ENCODE data around the gene MGAT5B.
"Not testable (repeated sequence)": the region's sequence is repeated elsewhere in the genome, so short reads cannot be mapped to it uniquely, and the experiment has no call there.

The MGAT5B gene

DNA sequence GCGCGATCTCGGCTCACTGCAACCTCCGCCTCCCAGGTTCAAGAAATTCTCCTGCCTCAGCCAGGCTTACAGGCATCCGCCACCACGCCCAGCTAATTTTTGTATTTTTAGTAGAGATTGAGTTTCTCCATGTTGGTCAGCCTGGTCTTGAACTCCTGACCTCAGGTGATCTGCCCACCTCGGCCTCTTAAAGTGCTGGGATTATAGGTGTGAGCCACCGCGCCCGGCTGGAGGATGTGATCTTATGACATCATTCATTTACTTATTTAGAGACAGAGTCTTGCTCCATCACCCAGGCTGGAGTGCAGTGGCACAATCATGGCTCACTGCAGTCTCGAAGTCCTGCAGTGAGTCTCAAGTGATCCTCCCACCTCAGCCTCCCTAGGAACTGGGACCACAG lies 19.0 kb upstream of the MGAT5B start:
- not testable (repeated sequence) for DNase-seq

DNA sequence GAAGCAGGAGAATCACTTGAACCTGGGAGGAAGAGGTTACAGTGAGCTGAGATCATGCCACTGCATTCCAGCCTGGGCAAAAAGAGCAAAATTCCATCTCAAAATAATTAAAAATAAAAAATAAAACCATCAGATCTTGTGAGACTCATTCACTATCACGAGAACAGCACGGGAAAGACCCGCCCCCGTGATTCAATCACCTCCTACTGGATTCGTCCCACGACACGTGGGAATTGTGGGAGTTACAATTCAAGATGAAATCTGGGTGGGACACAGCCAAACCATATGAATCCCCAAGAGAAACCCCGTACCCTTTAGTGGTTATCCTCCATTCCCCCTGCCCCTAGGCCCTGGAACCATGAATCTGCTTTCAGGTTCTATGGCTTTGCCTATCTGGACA lies 15.4 kb upstream of the MGAT5B start:
- DNase-seq = no peak

DNA sequence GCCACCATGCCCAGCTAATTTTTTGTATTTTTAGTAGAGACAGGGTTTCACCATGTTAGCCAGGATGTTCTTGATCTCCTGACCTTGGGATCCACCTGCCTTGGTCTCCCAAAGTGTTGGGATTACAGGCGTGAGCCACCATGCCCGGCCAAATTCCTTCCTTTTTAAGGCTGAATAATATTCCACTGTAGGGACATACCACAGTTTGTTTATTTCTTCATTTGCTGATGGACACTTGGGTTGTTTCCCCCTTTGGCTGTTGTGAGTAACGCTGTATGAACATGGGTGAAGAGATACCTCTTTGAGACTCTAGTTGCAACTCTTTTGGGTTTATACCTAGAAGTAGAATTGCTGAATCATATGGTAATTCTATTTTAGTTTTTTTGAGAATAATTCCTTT lies 13.1 kb upstream of the MGAT5B start:
- DNase-seq = no peak

DNA sequence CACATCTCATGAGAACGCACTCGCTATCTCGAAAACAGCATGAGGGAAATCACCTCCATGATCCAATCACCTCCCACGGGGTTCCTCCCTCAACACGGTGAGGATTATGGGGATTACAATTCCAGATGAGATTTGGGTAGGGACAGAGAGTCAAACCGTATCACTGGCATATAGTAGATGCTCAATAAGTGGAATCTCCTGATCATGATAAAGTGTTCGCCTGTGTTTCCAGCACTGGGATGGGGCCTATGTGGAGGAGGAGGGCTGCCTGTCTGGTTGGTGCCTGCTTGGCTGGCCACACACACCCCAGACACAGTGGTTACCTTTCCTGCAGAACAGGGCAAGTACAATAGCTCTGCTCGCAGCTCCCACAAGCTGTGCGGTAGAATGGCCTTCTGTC lies 6.1 kb upstream of the MGAT5B start:
- DNase-seq = no peak

DNA sequence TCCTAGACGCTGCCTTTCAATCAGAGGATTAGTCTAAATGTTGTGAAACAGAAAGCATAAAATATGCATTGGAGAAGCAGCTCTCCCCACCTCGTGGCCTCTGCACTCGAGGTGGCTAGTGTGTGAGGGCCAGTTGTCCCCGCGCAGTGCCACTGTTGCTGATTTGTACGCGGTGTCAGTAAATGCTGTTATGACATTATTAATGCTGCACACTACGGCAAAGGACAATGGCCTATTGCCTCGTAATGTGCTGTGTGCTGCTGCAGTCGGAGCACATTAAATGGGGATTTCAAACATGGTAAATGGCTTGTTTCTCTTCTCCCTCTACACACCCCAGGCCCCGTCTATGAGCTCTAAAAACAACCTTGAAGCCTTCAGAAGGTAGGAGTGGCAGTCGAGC lies 5.7 kb upstream of the MGAT5B start:
- no peak for DNase-seq

DNA sequence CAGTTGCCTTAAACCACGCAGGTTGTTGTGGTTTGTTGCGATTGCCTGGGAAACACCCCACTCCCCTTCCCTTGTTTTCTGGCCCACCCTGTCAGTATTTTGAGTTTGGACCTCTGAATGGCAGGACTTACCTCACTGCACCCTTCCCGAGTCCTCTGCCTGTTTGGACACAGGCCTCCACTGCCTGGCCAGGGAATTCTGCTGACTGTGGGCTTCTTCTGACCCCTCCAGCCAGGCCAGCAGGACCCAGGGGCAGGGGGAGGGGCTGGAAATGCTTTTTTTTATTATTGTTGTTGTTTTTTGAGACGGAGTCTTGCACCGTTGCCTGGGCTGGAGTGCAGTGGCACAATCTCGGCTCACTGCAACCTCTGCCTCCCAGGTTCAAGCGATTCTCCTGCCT lies 4.2 kb upstream of the MGAT5B start:
- no peak for DNase-seq

DNA sequence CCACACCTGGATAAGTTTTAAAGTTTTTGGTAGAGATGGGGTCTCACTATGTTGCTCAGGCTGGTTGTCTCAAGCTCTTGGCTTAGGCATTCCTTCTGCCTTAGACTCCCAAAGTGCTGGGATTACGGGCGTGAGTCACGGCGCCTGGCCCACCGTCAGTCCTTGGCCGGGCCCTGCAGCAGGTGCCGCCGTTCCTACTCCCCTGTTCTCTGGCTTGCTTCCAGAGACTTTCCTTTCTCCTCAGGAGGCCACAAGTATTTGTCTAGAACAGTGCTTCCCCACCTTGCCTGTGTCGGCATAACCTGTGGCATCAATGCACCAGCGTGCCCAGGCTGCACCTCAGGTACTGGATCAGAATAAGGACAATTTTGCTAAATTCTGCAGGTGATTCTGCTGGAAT lies 3.0 kb upstream of the MGAT5B start:
- no peak for DNase-seq

DNA sequence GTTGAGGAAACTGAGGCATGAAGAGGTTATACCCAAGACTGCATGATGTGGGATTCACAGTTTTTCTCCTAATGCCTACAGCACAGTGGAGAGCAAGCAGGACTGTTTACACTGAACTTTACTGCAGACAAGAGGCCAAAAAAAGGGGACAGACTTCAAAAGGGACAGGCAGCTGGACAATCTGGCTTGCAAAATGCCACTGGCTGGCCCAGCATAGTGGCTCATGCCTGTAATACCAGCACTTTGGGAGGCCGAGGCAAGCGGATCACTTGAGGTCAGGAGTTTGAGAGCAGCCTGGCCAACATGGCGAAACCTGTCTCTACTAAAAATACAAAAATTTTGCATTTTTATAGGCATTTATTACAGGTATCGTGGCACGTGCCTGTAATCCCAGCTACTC lies 2.0 kb upstream of the MGAT5B start:
- DNase-seq = no peak

DNA sequence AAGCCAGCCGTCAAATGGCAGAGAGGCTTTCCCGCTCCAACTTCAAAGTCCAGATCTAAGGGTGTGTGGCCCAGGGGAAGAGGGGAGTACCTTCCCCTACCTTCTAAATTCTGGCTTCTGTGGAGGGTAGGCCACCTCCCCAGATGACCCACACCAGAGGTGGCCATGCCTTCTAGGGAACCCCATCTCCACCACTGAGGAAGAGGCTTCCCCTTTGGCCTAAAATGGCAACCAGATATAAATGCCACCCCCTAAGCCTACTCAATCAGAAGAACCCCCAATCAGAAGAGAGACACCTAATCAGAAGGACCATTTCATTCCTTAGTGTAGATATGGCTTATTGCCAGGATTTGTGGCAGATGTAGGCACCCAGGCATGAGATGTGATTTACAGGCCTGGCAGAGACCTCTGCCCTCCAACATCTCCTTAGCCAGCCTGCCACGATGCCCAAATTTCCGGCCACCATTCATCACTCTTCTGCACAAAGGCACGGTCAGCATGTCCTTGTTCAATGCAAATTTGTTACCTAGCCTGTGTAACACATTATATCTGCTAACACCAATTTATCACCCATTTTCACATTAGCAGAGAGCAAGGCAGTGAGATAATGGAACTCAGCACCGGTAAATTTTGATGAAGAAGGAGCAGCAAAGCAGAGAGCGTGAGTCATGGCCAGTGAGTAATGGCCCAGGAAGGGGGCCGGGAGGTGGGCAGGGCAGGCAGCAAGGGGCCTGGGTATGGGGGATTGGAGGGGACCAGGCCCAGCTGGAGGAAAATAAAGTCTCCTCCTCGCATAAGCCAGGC lies 1.2 kb upstream of the MGAT5B start:
- no peak for DNase-seq

DNA sequence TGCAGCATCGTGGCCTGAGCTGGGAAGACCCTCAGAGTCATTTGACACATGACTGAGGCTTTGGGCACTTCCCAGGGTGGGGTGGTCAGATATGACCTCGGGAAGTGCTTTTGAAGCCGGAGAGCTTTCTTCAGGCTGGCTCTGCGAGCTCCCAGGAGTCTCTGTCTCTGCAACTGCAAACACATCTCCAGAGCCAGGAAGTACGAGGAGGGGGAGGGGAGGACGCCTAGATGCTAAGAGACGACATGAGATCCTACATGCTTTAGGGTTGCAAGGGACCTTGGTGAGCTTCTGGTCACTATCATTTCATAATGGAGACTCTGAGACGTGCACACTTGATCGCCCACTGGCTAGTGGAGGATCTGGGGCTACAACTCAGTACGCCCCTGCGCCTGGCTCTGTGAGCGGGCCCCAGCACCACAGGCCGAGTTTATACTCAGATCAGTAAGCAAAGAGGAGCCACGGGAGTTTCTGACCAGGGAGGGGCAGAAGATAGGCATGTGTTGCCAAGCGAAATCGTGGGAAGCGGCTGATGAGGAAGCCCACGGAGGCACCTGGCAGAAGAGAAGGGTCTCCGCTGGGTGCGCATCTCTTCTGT lies 527 bp upstream of the MGAT5B start:
- no peak for DNase-seq

DNA sequence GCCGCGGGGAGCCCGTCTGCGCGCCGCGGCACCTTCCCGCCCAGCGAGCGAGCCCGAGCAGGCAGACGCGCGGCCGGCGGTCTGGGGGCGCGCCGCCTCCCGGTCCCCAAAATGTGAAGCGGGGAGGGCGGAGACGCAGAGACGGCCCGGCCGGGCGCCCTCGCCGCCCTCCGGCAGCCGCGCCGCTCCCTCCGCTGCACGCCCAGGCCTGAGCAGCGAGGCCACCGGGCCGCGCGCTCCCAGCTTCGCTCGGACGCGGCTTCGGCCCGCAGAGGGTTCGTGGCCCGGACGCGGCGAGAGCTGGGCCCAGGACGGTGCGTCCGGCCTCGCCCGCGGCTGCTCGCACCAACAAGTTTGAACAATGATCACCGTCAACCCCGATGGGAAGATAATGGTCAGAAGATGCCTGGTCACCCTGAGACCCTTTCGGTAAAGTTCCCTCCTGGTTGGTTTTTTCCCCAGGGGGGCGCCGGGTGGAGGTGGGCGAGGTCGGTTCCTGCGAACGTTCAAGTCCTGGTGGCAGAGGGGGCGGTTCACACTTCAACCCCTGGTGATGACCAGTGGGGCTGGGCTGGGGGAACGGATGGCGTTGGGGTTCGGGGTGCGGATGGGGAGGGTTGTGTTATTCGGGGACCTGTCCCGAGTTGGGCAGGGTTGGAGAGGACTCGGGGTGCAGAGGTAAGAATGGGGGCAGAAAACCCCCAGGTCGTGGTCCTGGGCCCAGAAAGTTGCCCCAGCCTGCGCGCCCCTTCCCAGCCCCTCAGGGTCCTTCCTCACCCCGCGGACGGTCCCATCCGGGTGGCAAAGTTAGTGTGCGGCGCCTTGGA lies 678 bp downstream of the MGAT5B start:
- DNase-seq = no peak

DNA sequence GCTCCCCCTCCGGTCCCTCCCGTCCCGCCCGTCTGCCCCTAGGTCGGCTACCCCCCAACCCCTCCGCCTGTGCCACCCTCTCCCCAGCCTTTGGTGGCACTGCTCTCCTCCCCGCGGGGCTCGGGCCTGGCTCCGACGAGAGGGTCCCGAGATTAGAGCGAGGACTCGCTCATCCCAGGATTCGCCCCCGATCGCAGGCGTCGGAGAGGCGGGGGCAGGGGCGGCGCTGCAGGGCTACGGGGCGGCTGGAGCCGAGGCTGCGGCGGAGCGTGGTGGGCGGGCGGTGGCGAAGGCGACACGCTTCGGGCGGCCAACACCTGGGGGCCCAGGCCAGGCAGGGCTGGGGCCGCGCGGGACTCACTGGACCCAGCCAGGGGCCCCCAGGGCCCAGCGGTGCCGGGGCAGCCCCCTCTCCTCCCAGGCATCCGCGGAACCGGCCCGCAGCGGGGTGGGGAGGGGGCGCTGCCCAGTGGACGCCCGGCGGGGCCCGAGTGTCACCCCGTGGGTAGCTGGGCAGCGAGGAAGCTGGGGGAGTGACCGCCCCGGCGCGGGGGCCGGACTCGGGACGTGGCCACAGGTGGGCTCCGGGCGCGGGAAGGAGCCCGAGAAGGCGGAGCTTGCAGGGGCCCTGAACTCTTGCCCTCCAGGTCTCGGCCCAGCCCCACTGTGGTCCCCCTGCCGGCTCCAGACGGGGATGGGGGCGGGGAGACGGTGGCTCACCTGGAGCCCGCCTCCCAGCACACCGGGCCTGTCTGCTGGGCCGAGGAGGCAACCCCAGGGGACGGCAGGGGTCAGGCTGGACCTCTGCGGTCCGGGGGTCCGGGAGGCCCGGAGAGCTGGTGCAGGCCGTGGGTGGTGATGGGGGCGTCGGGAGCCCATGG lies 1.5 kb downstream of the MGAT5B start:
- no peak for DNase-seq

DNA sequence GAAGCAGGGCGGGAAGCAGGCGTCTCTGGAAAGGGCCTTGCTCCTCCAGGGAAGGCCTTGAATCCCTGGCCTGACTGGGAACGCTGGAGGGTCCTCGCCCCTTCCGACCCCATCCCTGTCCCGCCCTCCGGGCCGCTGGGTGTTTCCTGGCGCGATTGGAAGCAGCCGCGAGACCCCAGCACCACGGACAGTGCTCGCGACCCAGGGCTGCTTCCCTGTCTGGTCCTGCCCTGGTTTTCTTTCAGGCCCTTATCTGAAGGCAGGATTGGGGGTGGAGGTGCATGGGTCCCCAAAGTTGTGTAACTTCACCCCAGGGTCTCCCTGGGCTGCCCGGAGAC lies 2.1 kb downstream of the MGAT5B start:
- DNase-seq = no peak

DNA sequence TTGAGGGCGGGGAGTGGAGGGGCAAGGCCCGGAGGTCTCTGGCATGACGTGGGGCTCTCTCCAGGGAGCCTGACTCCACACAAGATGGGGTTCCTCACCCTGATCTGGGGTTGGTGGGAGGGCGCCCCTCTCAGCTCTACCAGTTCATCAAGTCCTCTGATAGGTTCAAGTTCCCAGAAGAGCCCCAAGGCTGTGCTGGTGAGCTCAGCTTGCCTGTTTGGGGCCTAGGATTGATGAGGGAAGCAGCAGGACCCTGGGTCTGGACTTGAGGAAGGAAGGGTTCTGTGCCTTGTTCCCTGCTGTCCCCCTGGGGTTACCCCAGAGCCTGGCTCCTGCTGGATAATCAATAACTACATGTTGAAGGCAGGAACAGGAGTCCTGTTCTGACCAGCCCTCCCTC lies 3.5 kb downstream of the MGAT5B start:
- no peak for DNase-seq

DNA sequence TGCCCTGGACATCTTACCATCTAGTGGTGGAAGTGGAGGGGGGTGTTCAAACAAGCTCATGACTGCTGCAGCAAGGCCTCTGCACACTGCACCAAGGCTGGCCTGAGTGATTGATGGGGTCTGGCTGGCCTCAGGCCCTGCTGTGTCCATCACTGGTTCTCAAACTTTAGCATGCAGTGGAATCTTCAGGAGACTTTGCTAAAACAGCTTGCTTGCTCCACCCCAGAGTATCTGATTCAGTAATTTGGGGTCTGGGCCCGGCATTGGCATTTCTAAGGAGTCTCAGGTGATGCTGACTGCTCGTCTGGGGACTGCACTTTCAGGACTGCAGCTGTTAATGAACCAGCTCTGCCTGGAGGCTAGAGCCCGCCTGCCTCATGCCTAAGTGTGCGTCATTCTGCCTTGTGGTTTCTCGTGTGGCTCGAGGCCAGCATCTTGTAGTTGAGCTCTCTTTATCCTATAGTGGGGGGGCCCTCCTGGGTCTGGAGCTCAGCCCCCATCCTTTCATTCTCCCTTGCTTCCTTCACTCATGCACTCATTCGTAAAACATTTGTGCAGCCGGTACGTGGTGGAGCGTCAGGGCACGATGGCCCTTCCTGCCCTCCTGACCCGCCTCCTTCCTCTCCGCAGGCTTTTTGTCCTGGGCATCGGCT lies 4.1 kb downstream of the MGAT5B start:
- DNase-seq = no peak

DNA sequence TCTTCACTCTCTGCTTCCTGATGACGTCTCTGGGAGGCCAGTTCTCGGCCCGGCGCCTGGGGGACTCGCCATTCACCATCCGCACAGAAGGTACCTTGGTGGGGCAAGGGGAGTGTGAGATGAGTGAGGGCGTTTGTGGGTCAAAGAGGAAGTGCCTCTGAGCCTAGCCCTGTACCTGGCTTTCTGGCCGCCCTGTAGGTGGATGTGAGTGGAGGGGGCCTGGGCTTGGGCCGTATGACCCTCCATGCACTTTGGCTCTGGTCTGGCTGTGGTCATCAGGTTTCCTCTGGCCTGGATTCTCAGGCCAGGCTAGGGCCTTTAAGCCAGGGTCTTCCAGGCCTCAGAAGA lies 4.6 kb downstream of the MGAT5B start:
- no peak for DNase-seq

DNA sequence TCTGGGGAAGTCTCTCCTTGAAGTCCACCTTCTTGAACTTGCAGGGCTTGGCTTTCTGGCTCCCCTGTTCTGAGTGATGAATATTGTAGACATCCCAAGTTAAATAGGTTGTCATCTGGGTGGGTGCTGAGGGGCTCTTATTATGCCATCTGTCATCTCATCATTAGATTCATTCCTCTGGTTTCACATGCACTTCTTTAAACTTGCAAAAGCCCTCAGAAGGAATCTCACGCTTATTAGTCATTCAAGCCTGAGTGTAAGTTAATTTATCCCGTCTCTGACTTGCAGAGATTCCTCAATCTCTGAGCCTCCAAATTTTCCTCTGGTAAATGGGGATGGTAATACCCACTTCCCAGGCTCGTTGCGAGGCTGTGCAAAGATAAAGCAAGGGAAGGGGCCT lies 5.7 kb downstream of the MGAT5B start:
- no peak for DNase-seq

DNA sequence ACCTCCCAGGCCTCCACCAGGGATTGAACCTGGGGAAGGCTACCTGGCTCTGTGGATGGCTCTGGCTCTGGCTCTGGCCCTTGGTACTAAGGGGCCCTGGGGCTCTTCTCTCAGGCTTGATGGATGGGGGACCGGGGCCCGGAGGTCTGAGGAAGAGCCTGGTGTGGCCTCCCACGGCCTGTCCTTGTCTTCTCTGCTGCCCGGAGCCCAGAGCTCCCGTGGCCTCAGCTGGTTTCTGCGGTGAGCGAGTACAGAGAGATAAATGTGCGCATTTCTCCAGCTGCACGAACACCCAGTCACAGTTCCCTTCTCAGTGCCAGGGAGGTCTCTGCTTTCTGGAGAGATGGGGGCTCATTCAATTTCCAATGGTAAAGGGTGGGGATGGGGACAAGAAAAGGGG lies 9.2 kb downstream of the MGAT5B start:
- no peak for DNase-seq

DNA sequence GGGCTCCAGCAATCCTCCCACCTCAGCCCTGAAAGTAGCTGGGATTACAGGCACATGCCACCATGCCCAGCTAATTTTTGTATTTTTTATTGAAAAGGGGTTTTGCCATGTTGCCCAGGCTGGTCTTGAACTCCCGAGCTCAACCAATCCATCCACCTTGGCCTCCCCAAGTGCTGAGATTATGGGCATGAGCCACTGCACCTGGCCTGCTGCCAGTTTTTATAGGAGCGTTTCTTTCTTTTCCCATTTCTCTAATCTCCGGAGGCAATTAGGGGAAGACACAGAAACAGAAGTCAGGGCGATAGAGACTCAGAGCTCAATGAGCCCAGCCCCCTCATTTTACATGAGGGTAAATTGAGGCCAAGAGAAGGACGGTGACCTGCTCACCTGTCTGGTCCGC lies 10.4 kb downstream of the MGAT5B start:
- no peak for DNase-seq

DNA sequence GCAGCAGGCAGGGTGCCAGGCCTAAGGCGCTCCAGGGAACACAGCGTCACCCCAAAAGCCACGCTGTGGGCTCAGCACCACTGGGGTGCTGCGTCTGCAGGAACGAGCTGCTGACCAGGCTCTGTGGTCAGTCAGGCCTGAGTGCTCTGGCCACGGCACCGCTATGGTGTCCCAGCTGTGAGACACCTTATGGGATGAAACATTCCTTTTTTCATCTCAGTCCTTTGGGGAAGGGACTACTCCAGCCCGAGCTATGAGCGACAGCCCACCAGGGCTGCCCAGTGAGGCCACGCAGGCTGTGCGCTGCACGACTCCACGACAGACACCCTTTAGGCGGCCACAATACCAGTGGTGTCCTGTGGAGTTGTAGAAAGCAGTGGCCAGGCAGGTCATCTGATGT lies 11.1 kb downstream of the MGAT5B start:
- no peak for DNase-seq

DNA sequence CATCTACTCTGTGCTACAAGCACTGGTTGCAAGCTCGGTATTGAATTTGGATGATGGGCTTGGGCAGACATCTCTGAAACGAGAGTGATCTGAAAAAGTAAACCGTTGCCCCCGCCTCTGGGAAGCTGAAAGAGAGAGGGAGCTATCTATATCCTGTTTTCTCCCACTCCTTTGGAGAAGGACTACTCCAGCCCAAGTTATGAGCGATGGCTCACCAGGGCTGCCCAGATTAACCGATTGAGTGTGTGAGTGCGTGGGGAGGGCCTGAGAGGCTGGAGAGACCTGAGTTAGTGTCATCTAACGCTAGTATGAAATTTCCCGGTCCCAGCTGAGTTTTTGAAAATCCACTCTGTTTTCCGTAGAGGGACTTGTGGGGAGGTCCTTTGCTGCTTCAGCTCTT lies 11.5 kb downstream of the MGAT5B start:
- no peak for DNase-seq

DNA sequence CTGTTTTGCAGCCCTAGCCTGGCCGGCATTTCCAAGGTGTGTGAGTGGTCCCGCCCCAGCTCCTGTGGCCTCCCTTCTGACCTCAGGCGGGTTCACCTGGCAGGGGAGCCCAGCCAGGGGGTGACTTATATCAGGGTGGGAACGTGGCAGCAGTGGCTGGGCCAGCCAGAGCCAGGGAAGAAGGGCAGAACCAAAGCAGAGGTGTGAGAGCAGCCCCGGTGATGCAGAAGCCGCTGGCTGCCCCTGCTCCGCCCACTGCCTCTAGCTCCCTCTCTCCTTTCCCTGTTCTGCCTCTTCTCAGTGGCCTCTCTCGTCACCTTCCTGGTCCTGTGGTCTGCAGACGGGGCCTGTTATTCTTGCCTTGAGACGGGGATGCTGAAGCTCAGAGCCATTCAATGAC lies 12.1 kb downstream of the MGAT5B start:
- no peak for DNase-seq

DNA sequence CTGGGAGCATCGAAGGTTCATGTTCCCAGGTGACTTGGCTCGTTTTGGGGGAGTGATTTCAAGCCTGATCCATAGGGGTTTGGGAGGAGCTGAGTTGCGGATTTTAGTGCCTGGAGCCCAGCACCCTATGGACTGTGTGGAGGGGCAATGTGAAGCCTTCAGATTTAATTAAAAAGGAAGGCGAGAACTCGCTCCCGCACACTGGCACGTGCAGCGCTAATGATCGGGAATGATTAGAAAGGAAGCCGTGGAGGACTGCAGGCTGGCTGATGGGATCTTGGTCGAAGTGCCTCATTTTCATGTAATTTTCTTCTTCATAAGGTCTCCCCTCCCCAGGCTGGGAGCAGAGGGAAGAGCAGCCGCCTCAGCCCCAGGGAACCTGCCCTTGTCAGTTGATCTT lies 12.8 kb downstream of the MGAT5B start:
- DNase-seq = no peak

Measured in DMS153 (cell line).